Stimulated activated memory B cell treated with anti-CD40 and anti-IgM and Interleukin-4, amounts not matched to agents 10 μg/mL and 1 μg/mL and 100 μg/mL, for 72 hours (primary cell): ENCODE measurements around the gene CERS1.
"Not testable (repeated sequence)": the region's sequence is repeated elsewhere in the genome, so short reads cannot be mapped to it uniquely, and the experiment has no call there.

Experiments
- ATAC-seq: fragments of 150-1000 bp; cut with Tn5 transposase; 2 replicates; pipeline ENCODE4 v1.10.0; 2021
- H3K27ac Mint-ChIP-seq: one replicate; pipeline ENCODE4 v1.8.0; 2022; ENCODE audit warnings: mild to moderate bottlenecking, mixed read lengths
- H3K27me3 Mint-ChIP-seq: one replicate; pipeline ENCODE4 v1.8.0; 2022; ENCODE audit warnings: mixed read lengths
- H3K36me3 Mint-ChIP-seq: one replicate; pipeline ENCODE4 v1.8.0; 2022; ENCODE audit warnings: mixed read lengths
- H3K4me1 Mint-ChIP-seq: one replicate; pipeline ENCODE4 v1.8.0; 2022; ENCODE audit warnings: mixed read lengths
- H3K4me3 Mint-ChIP-seq: one replicate; pipeline ENCODE4 v1.8.0; 2022; ENCODE audit warnings: mild to moderate bottlenecking, moderate library complexity, mixed read lengths
- H3K9me3 Mint-ChIP-seq: one replicate; pipeline ENCODE4 v1.8.0; 2022; ENCODE audit warnings: mixed read lengths

Gene CERS1

GRCh38 chr19:18906605-18907519 lies 10.9 kb upstream of the CERS1 start:
- H3K27me3 Mint-ChIP-seq: no peaks in the 10 kb centered on the region
- no peaks in the 10 kb centered on the region for H3K4me1 Mint-ChIP-seq
- H3K4me3 Mint-ChIP-seq: no peak overlapping the region
- no peak for ATAC-seq
- H3K9me3 Mint-ChIP-seq: no peaks in the 10 kb centered on the region
- no peak overlapping the region for H3K27ac Mint-ChIP-seq
- peaks cover 42% of the 10 kb centered on the region for H3K36me3 Mint-ChIP-seq

- Mint-ChIP-seq H3K4me1 (no peaks in the 10 kb centered on the region), H3K27ac (no peak overlapping the region)
Measured at GRCh38 chr19:18905513-18906236, 9.7 kb upstream of the CERS1 start.

GRCh38 chr19:18905058-18905456 lies 9.1 kb upstream of the CERS1 start:
- Mint-ChIP-seq H3K27ac (no peak overlapping the region), H3K4me3 (no peak overlapping the region), H3K4me1 (no peaks in the 10 kb centered on the region), H3K36me3 (peaks cover 54% of the 10 kb centered on the region), H3K9me3 (no peaks in the 10 kb centered on the region), H3K27me3 (no peaks in the 10 kb centered on the region)
- ATAC-seq: no peak

More at GRCh38 chr19:18905513-18906236, 9.7 kb upstream of the CERS1 start:
- ATAC-seq: no peak
- Mint-ChIP-seq H3K4me3 (no peak overlapping the region), H3K27me3 (no peaks in the 10 kb centered on the region), H3K36me3 (peaks cover 48% of the 10 kb centered on the region), H3K9me3 (no peaks in the 10 kb centered on the region)

- H3K9me3 Mint-ChIP-seq: no peaks in the 10 kb centered on the region
- H3K36me3 Mint-ChIP-seq: peaks cover 54% of the 10 kb centered on the region
- H3K27me3 Mint-ChIP-seq: no peaks in the 10 kb centered on the region
- H3K27ac Mint-ChIP-seq: no peak overlapping the region
- H3K4me3 Mint-ChIP-seq: no peak overlapping the region
- no peaks in the 10 kb centered on the region for H3K4me1 Mint-ChIP-seq
- no peak for ATAC-seq
Measured at GRCh38 chr19:18904334-18905057, 8.5 kb upstream of the CERS1 start.

GRCh38 chr19:18903156-18904037 lies 7.4 kb upstream of the CERS1 start:
- Mint-ChIP-seq H3K27ac (no peak overlapping the region), H3K4me1 (no peaks in the 10 kb centered on the region), H3K4me3 (no peak overlapping the region), H3K9me3 (no peaks in the 10 kb centered on the region), H3K27me3 (no peaks in the 10 kb centered on the region), H3K36me3 (peaks cover 62% of the 10 kb centered on the region)
- no peak for ATAC-seq

GRCh38 chr19:18902519-18902918 lies 6.6 kb upstream of the CERS1 start:
- peaks cover 62% of the 10 kb centered on the region for H3K36me3 Mint-ChIP-seq
- H3K27me3 Mint-ChIP-seq, ATAC-seq, H3K27ac Mint-ChIP-seq, H3K4me1 Mint-ChIP-seq, H3K9me3 Mint-ChIP-seq, H3K4me3 Mint-ChIP-seq: not testable (repeated sequence)

- no peaks in the 10 kb centered on the region for H3K9me3 Mint-ChIP-seq
- ATAC-seq: no peak
- H3K27ac Mint-ChIP-seq: no peak overlapping the region
- peaks cover 13% of the 10 kb centered on the region for H3K4me1 Mint-ChIP-seq
- no peak overlapping the region for H3K4me3 Mint-ChIP-seq
- peaks cover 15% of the 10 kb centered on the region for H3K27me3 Mint-ChIP-seq
- peaks cover 62% of the 10 kb centered on the region for H3K36me3 Mint-ChIP-seq
Measured at GRCh38 chr19:18901491-18901890, 5.5 kb upstream of the CERS1 start.

- peaks cover 20% of the 10 kb centered on the region for H3K27me3 Mint-ChIP-seq
- no peak overlapping the region for H3K4me3 Mint-ChIP-seq
- H3K27ac Mint-ChIP-seq: no peak overlapping the region
- H3K4me1 Mint-ChIP-seq: peaks cover 17% of the 10 kb centered on the region
- H3K9me3 Mint-ChIP-seq: no peaks in the 10 kb centered on the region
- no peak for ATAC-seq
- H3K36me3 Mint-ChIP-seq: peaks cover 57% of the 10 kb centered on the region
Measured at GRCh38 chr19:18900700-18901481, 4.9 kb upstream of the CERS1 start.

- Mint-ChIP-seq H3K4me1 (peaks cover 21% of the 10 kb centered on the region), H3K27ac (no peak overlapping the region), H3K27me3 (peaks cover 20% of the 10 kb centered on the region), H3K36me3 (peaks cover 47% of the 10 kb centered on the region), H3K4me3 (no peak overlapping the region), H3K9me3 (no peaks in the 10 kb centered on the region)
- ATAC-seq: no peak
Measured at GRCh38 chr19:18899624-18900560, 3.9 kb upstream of the CERS1 start.

GRCh38 chr19:18898607-18899408 lies 2.9 kb upstream of the CERS1 start:
- Mint-ChIP-seq H3K27me3 (peaks cover 24% of the 10 kb centered on the region), H3K36me3 (peaks cover 43% of the 10 kb centered on the region), H3K4me3 (no peak overlapping the region)

GRCh38 chr19:18898081-18898606 lies 2.2 kb upstream of the CERS1 start:
- Mint-ChIP-seq H3K27me3 (peaks cover 31% of the 10 kb centered on the region), H3K36me3 (peaks cover 37% of the 10 kb centered on the region), H3K4me1 (peaks cover 21% of the 10 kb centered on the region), H3K27ac (no peak overlapping the region), H3K9me3 (no peaks in the 10 kb centered on the region), H3K4me3 (no peak overlapping the region)
- no peak for ATAC-seq

More at GRCh38 chr19:18898607-18899408, 2.9 kb upstream of the CERS1 start:
- Mint-ChIP-seq H3K27ac (no peak overlapping the region), H3K9me3 (no peaks in the 10 kb centered on the region), H3K4me1 (peaks cover 21% of the 10 kb centered on the region)
- ATAC-seq: no peak
